Osteocyte (in vitro differentiated cells): ENCODE measurements around the gene CCDC187. TPM values are rescaled to one million over a fixed set of nuclear protein-coding genes. Genes with fewer than 3 reads are reported as not detected.
A peak's percentile ranks its signal among the peaks of the same experiment; 100 is the strongest.

ENCODE experiments used
- DNase-seq: peaks from one replicate; pipeline ENCODE4 v3.0.0; 2021; ENCODE audit warnings: mixed read lengths; ENCODE audit not compliant: unreplicated experiment; ENCODE audit errors: extremely low spot score
- H3K27ac Mint-ChIP-seq: one replicate; pipeline ENCODE4 v1.8.0; 2021; ENCODE audit warnings: mild to moderate bottlenecking, mixed read lengths; ENCODE audit not compliant: unreplicated experiment
- H3K27me3 Mint-ChIP-seq: one replicate; pipeline ENCODE4 v1.8.0; 2021; ENCODE audit warnings: mixed read lengths; ENCODE audit not compliant: unreplicated experiment
- H3K36me3 Mint-ChIP-seq: one replicate; pipeline ENCODE4 v1.8.0; 2021; ENCODE audit warnings: mixed read lengths; ENCODE audit not compliant: unreplicated experiment
- H3K4me1 Mint-ChIP-seq: one replicate; pipeline ENCODE4 v1.8.0; 2021; ENCODE audit warnings: mixed read lengths; ENCODE audit not compliant: unreplicated experiment
- H3K4me3 Mint-ChIP-seq: one replicate; pipeline ENCODE4 v1.8.0; 2021; ENCODE audit warnings: mild to moderate bottlenecking, moderate library complexity, mixed read lengths; ENCODE audit not compliant: unreplicated experiment
- H3K9me3 Mint-ChIP-seq: one replicate; pipeline ENCODE4 v1.8.0; 2021; ENCODE audit warnings: mixed read lengths; ENCODE audit not compliant: unreplicated experiment
- total RNA-seq: library from RNA; stranded (reverse); gene quantifications from 2 replicates; pipeline ENCODE4 v1.2.1, GENCODE V29; 2021
- TF ChIP-seq, protein P1 (sequence below): fragments of 200-600 bp; sonication (generic); IDR thresholded peaks from 2 replicates; pipeline ENCODE4 v1.5.0; 2021; ENCODE audit warnings: antibody characterized with exemption, mild to moderate bottlenecking, moderate library complexity

Gene CCDC187
- total RNA-seq, 1 donor from 2014 or later = not detected

DNA sequence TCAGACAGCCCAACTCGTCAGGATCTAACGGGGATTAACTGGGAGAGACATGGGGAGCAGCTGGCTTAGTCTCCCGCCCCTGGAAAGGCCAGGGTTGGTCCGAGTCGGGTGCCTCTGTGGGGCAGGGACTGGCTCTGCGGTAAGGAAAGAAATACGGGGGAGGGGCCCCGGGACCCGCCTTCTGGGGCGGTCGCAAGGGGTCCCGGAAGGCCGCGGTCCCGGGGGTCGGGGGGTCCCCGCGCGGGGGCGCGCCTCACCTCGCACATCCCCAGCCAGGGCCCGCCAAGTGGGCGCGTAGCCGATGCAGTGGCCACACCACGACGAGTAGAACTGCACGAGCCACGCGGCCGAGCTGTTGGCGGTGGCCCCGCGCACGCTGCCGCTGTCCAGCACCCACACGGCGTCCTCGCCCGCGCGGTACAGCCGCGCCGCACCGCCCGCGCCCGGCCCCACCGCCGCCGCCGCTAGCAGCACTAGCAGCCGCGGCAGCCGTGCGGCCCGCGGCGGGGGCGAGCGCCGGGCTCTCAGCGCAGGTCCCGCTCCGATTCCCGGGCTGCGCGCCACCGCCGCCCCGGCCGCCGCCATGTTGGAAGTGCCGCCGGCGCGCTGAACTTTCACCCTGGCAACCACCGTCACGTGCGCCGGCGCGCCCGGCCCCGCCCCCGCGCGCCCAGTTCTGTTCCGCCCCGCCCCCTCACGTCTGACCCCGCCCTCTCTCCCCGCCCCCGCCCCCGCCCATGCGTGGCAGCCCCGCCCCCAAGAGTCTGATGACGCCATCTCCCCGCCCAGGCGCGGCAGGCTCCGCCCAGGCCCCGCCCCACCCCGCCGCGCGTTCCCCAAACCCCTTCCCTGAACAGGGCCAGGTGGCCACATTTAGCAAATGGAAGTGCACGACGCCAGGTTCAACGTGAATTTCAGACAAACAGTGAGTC lies 58.4 kb downstream of the CCDC187 start, which contains the start of gene QSOX2:
Gene QSOX2, minus strand, starts transcription at position 594 of the 932 bp plus-strand sequence. Its CDS starts 9 bp downstream, at position 585.
- Mint-ChIP-seq H3K36me3 (no peaks in the 10 kb centered on the region), H3K27me3 (peaks cover 8% of the 10 kb centered on the region), H3K4me1 (peaks cover 22% of the 10 kb centered on the region), H3K27ac (peak within 1 kb of the TSS; percentile 43), H3K9me3 (no peaks in the 10 kb centered on the region), H3K4me3 (peak within 1 kb of the TSS; percentile 85)
- peak; percentile 95 for DNase-seq
- TF ChIP-seq, protein P1, sequence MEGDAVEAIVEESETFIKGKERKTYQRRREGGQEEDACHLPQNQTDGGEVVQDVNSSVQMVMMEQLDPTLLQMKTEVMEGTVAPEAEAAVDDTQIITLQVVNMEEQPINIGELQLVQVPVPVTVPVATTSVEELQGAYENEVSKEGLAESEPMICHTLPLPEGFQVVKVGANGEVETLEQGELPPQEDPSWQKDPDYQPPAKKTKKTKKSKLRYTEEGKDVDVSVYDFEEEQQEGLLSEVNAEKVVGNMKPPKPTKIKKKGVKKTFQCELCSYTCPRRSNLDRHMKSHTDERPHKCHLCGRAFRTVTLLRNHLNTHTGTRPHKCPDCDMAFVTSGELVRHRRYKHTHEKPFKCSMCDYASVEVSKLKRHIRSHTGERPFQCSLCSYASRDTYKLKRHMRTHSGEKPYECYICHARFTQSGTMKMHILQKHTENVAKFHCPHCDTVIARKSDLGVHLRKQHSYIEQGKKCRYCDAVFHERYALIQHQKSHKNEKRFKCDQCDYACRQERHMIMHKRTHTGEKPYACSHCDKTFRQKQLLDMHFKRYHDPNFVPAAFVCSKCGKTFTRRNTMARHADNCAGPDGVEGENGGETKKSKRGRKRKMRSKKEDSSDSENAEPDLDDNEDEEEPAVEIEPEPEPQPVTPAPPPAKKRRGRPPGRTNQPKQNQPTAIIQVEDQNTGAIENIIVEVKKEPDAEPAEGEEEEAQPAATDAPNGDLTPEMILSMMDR = no peak

DNA sequence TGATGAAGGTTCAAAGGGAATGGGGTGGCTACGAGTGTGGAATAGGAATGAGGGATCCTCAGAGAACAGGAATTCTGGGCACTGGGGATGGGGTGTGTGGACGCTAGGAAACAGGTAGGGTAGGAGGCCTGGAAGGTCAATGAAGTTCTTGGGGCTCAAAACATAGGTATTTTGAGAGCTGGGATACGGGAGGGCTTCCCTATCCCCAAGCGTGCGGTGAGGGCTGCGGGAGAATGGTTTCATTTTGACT lies 59.0 kb downstream of the CCDC187 start:
- no peak for DNase-seq
- peaks cover 3% of the 10 kb centered on the region for H3K27me3 Mint-ChIP-seq
- peak overlapping the region; percentile 43 for H3K27ac Mint-ChIP-seq

DNA sequence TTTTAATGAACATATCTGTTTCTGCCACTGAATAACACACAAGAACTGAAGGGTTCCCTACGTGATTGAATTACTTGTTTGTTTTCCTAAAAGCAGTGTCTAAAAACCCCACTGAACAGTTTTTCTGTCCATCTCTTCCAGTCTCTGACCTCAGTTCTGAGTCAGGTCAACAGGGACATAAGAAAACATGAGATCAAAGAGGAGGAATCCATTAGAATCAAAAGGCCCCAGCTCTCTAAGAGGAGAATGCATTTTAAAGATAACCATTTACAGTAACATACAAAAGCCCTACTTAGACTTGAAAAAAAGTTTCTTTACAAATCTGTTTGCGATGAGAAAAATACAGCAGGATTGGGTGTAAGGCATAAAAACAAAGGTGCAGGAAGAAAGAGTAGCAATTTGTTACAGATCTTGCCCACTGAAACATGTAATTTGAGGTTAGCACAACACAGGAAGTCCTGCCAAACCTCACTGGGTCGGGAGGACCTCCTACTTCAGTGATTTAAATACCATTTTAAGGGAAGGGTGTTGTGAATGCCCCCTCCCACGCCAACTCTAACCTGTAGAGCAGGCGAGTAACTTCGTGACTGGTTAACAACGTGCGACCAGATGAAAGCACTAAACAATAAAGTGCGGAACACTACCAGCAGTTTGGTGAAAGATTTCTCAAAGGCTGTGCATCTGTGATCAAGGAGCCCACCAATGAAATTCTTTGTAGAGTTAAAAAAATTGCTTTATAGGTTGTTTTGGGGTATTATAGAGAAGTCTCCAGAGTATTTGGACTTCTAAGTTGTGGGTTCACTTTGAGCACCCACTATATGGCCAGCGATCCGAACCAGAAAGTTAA lies 59.5 kb downstream of the CCDC187 start:
- Mint-ChIP-seq H3K4me1 (peaks cover 22% of the 10 kb centered on the region), H3K4me3 (peak overlapping the region; percentile 85), H3K9me3 (no peaks in the 10 kb centered on the region), H3K36me3 (no peaks in the 10 kb centered on the region), H3K27me3 (no peaks in the 10 kb centered on the region), H3K27ac (no peak overlapping the region)
- TF ChIP-seq, protein P1 = no peak
- DNase-seq = no peak

More for the DNA sequence above, 59.0 kb downstream of the CCDC187 start:
- Mint-ChIP-seq H3K36me3 (no peaks in the 10 kb centered on the region), H3K9me3 (no peaks in the 10 kb centered on the region), H3K4me3 (peak overlapping the region; percentile 85), H3K4me1 (peaks cover 22% of the 10 kb centered on the region)
- TF ChIP-seq, protein P1 = no peak

DNA sequence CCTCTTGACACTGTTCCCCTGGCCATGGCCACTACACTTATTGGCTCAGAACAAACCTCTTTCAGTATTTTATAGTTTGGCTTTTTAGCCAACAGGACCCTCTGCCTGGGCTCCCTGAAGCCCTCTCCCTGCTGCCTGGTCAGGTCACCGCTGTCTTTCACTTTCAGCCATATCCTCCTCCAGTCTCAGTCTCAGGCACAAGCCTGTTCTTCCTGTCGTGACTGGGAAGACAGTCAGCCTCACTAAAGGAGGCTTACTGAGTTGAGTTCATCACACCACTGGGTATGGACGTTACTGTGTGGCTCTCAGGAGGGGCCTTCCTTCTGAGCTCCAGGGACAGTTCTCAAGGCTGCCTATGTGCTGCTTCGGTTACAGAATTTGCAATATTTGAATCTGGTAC lies 60.3 kb downstream of the CCDC187 start:
- no peak for DNase-seq
- Mint-ChIP-seq H3K27me3 (no peaks in the 10 kb centered on the region), H3K36me3 (no peaks in the 10 kb centered on the region), H3K27ac (no peak overlapping the region), H3K9me3 (no peaks in the 10 kb centered on the region), H3K4me3 (no peak overlapping the region), H3K4me1 (peaks cover 22% of the 10 kb centered on the region)
- TF ChIP-seq, protein P1 = no peak
